HG03139 (cell line): ENCODE results near the gene CDC25A.

Experiments used
- ATAC-seq: cut with Tn5 transposase; IDR thresholded peaks from one replicate; pipeline ENCODE4 v1.9.1; 2021; ENCODE audit not compliant: unreplicated experiment

The CDC25A gene

GRCh38 chr3:48112108-48112791 lies 76.0 kb downstream of the CDC25A start:
- peak; percentile 86 for ATAC-seq

GRCh38 chr3:48110463-48110862 lies 77.8 kb downstream of the CDC25A start:
- no peak for ATAC-seq

GRCh38 chr3:48107227-48107626 lies 81.0 kb downstream of the CDC25A start:
- no peak for ATAC-seq
